ENCODE results near the gene KCNK13. TPM values are rescaled to one million over a fixed set of nuclear protein-coding genes. Genes with fewer than 3 reads are reported as not detected.
"Not testable (repeated sequence)": the region's sequence is repeated elsewhere in the genome, so short reads cannot be mapped to it uniquely, and the experiment has no call there.

Gene KCNK13
- total RNA-seq, 1 experiment from 2014 or later: not detected

DNA sequence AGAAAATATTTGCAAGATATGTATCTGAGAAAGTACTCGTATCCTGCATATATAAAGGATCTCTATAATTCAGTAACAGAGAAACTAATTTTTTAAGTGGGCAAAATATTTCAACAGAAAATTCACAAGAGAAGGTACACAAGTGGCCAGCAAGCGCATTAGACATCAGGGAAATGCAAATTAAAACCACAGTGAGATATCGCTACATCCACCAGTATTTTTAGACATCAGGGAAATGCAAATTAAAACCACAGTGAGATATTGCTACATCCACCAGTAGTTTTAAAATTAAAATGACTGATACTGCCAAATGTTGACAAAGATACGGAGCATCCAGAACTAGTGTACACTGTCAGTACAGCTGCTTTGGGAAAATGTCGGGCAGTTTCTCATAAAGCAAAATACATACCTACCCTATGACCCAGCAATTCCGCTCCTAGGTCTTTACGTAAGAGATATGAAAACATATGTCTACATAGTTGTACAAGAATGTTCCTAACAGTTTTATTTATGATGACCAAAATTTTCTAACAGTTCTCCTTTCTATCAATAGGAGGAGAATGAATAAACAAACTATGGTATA, 2.8 kb upstream of the KCNK13 start:
- DNase-seq (ENCODE audit: low spot score): no peak
- in situ Hi-C loops (cut with HindIII; ENCODE audit: low sequenced_read_pairs): no loop called here

DNA sequence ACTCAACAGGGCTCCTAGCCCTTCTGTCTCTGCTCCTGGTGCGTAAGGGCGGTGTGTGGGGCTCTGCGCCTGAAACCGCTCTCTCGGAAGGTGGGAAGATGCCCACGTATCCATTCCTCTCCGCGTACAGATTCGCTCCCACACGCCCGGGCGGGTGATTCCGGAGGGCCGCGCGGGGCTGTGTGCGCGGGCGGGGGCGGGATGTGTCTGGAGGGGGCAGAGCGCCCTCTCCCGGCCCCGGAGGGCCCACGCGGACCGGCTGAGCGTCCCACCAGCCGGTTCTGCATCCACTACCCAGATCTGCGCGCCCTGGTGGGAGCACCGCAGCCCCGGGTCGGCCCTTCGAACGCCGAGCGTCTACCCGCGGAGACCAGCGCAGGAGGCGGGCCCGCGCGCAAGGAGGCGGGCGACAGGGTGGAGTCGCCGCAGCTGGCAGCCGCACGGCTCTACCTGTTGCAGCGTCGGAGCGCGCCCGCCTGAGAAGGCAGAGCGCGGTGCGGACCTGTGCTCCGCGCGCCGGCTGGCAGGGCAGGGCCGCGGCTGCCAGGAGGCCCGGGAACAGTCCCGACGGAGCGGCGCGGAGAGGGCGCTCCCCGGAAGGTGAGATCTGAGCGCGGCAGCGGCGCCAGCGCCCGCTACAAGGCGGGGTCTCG, 1.4 kb upstream of the KCNK13 start:
- in situ Hi-C loops (cut with HindIII; ENCODE audit: low sequenced_read_pairs): no loop called here

DNA sequence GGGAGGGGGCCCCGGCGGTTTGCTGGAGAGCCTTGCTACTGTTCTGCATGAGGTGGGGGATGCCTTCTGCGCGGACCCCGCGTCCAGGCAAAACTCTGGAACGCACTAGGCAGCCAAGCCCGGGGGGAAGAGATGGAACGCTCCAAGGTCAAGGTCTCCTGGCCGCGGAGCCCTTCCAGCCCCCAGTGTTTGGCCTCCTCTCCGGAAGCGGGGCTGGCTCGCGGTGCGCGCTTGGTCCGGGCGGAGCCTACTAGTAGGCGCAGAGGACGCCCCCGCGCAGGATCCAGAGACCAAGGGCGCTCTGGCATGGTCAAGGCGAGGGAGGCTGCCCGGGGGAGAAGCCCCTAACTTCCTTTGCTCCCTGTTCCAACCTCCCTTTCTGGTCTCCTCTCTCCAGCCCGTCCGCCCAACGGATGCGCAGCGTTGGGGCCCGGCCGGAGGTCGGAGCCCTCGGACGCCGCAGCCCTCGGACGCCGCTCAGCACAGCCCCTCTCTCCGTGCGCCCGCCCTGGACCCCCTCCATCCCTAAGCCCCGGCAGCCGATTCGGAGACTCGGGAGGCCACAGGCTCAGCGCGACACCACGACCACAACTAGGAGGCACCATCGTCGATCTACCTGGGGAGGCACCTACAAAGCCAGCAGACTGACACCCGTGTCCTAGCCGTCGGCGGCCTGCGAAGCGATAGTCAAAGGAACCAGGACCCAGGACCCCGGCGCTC, 669 bp upstream of the KCNK13 start:
- in situ Hi-C loops (cut with HindIII; ENCODE audit: low sequenced_read_pairs): no loop called here
- DNase-seq (ENCODE audit: low spot score): no peak

More for the DNA sequence above, 1.4 kb upstream of the KCNK13 start:
- peak; percentile 26 for DNase-seq (ENCODE audit: low spot score)

DNA sequence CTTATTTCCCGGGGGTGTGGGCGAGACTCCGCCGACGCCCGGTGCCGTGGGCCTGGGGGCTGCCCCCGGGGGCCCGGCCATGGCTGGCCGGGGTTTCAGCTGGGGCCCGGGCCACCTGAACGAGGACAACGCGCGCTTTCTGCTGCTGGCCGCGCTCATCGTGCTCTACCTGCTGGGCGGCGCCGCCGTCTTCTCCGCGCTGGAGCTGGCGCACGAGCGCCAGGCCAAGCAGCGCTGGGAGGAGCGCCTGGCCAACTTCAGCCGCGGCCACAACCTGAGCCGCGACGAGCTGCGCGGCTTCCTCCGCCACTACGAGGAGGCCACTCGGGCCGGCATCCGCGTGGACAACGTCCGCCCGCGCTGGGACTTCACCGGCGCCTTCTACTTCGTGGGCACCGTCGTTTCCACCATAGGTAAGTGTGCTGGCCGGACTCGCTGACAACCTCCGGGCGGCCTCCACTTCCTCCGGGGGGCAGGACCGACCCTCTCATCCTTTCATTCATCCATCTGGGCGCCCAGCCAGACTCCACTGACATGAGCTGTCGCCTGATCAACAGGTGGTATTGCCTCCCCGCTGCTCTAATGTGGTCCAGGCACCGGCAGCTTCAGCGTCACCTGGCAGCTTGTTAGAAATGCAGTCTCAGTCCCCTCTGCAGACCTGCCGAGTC, 467 bp downstream of the KCNK13 start:
- DNase-seq (ENCODE audit: low spot score): no peak
- in situ Hi-C loops (cut with HindIII; ENCODE audit: low sequenced_read_pairs): no loop called here

DNA sequence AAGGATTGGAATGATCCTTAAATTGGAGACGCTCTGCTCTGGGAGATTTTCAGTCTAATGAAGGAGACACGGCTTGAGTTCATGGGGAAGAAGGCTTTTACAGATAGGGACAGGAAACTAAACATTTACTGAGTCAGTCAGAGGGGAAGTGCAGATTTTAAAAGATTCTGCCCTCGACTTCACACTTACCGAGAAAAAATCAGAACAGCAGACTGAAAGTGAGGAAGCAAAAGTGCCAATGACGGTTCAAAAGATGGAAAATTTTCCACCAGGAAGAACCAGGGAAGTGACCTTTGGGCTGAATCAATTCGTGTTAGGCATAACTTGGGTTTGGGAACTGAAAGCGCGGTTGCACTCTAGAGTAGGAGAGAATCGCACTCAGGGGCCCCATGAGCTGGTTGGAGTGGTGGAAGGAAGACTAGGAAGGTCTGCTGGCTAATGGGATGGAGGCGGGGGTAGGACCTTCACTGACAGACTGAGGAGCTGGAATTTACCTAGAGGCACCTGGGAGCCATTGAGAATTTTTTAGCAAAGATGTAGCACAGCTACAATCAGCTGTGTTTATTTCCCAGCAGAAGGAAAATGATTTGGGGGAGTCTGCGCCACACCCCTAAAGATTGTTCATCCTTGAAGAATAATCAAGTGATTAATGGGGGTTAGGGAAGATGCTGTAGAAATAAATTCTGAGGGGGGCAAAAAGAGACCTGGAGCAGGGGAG, 1.2 kb downstream of the KCNK13 start:
- no peak for DNase-seq (ENCODE audit: low spot score)
- in situ Hi-C loops (cut with HindIII; ENCODE audit: low sequenced_read_pairs): no loop called here

DNA sequence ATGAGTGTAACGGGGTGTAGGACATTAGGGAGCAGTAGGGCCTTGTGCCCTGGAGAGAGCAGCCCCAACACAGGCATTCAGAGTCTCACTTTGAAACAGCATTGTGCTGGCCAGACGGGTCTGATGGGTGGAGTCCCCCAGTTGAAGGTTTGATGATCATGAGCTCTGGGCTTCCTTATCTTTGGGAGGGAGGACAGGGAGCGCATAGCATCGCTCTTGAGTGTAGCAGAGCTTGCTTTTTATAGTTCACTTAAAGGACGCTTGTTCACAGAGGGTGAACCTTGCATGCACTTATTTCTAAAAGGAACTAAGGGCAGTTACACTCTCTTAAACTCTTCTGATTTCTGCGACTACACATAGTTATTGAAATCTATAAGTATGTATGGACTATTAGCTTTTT, 10.6 kb downstream of the KCNK13 start:
- DNase-seq (ENCODE audit: low spot score): no peak
- in situ Hi-C loops (cut with HindIII; ENCODE audit: low sequenced_read_pairs): no loop called here

DNA sequence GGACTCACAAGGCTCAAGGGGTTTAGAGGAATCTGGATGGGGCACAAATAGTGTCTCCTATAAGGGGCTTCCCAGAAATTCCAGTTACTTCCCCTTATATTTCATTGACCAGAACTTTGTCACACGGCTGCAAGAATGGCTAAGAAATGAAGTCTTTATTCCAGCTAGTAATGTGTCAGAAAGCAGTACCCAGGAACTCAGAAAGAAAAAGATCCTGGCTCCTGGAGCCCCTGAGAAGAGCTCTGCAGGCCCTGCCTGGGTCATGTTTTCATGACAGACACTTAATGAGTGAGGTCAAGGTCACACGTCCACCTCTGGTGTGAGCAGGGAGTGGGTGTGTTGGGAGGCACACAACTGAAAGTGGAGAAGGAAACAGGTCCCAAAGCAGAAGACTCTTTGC, 17.8 kb downstream of the KCNK13 start:
- in situ Hi-C loops (cut with HindIII; ENCODE audit: low sequenced_read_pairs): no loop called here
- no peak for DNase-seq (ENCODE audit: low spot score)

DNA sequence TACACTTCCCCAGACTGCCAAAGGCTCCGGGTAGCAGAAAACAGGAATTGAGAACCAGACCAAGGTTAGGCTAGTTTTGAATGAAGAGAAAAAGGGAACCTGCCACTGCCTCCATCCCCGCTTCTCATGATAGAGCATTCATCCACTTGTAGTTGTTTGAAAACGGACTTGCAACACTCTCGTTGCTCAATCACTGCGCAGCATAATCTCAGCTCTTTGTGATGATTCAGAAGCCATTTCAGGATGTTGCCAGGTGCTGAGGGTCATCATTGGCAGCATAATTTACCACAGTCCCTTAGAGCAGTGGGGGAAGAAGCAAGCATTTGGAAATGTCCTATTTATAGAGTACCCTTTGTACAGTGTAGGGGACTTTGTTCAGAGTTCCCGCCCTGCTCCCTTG, 25.6 kb downstream of the KCNK13 start:
- in situ Hi-C loops (cut with HindIII; ENCODE audit: low sequenced_read_pairs): no loop called here
- no peak for DNase-seq (ENCODE audit: low spot score)

DNA sequence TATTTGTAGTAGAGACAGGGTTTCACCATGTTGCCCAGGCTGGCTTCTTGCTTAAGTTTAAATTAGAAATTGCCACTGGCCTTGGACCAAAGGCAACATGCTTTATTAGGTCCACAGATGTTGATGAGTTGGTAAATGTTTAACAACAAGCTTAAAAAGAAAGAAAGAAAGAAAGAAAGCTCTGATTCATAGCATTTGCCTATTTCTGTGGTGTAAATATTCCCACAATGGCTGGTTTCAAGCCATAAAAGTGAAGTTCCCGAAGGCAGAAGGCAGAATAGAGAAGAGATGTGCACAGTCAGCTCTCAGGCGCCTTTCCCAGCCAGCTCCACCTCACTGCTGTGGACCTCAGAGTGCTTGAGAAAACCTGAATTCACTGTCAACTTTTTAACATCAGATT, 26.4 kb downstream of the KCNK13 start:
- in situ Hi-C loops (cut with HindIII; ENCODE audit: low sequenced_read_pairs): no loop called here
- DNase-seq (ENCODE audit: low spot score): no peak

- DNase-seq (ENCODE audit: low spot score); in situ Hi-C loops (cut with HindIII; ENCODE audit: low sequenced_read_pairs): not testable (repeated sequence)
Observed at GRCh38 chr14:90089486-90089885, 27.7 kb downstream of the KCNK13 start.

DNA sequence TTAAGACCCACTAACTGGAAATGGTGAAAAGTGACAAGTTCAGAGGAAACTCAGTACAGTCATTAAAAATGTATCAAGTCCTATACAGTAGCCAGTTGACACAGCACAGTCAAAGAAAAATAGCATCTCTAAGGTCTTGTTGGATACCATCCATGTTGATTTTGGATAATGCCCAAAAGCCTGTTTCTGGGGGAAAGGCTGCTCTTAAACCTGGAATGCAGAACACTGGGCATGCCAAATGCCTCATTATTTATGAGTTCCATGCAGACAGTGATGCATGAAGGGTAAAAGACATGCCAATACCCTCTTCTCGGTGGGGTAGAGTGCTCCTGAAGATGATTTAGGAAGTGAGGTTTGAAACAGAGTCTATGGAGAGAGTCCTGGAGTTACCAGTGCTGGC, 29.6 kb downstream of the KCNK13 start:
- peak; percentile 5 for DNase-seq (ENCODE audit: low spot score)

GRCh38 chr14:90093942-90094595, 32.3 kb downstream of the KCNK13 start:
- DNase-seq (ENCODE audit: low spot score): no peak
- in situ Hi-C loops (cut with HindIII; ENCODE audit: low sequenced_read_pairs): no loop called here

More for the DNA sequence above, 29.6 kb downstream of the KCNK13 start:
- in situ Hi-C loops (cut with HindIII; ENCODE audit: low sequenced_read_pairs): no loop called here

DNA sequence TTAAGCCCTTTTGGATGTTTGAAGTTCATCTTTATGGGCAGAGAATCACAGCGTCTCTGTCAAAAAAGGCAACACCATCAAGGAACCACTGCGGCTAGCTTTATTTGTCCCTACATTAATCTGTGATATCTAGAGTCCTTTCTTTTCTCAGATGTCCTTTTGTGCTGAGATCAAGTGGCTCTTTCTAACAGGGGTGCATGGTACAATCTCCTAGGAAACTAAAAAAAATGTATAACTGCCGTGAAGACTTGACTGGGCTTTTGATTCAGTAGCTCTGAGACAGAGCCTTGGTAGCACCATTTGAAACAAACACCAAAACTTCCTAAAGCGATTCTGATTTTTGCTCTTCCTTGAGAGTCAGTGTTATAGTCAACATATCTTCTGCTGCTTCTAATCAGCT, 33.3 kb downstream of the KCNK13 start:
- DNase-seq (ENCODE audit: low spot score): no peak
- in situ Hi-C loops (cut with HindIII; ENCODE audit: low sequenced_read_pairs): no loop called here

DNA sequence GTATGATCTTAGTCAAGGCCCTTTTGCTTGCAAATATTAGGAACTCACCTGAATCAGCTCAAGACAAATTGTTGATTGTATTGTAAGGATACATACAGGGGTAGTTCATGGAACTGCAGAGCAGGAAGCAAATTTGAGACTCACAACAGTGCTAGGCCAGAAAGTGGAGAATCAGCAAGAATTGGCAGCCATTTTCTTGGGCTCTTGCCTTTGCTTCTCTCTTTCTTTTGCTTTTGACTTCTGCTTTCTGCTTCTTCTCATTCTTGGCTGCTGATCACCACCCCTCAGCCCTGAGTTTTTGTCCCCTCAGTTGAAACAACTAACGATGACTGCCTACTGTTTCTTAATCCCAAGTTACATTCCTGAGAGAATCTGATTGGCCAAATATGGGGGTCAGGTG, 34.8 kb downstream of the KCNK13 start:
- in situ Hi-C loops (cut with HindIII; ENCODE audit: low sequenced_read_pairs): no loop called here
- DNase-seq (ENCODE audit: low spot score): no peak

- in situ Hi-C loops (cut with HindIII; ENCODE audit: low sequenced_read_pairs): no loop called here
- no peak for DNase-seq (ENCODE audit: low spot score)
Observed at GRCh38 chr14:90103808-90104207, 42.0 kb downstream of the KCNK13 start.

GRCh38 chr14:90105756-90106155, 44.0 kb downstream of the KCNK13 start:
- no peak for DNase-seq (ENCODE audit: low spot score)
- in situ Hi-C loops (cut with HindIII; ENCODE audit: low sequenced_read_pairs): no loop called here

- DNase-seq (ENCODE audit: low spot score): no peak
- in situ Hi-C loops (cut with HindIII; ENCODE audit: low sequenced_read_pairs): no loop called here
Observed at GRCh38 chr14:90107789-90108188, 46.0 kb downstream of the KCNK13 start.

- DNase-seq (ENCODE audit: low spot score): no peak
- in situ Hi-C loops (cut with HindIII; ENCODE audit: low sequenced_read_pairs): no loop called here
Observed at GRCh38 chr14:90109858-90110257, 48.1 kb downstream of the KCNK13 start.

- no peak for DNase-seq (ENCODE audit: low spot score)
- in situ Hi-C loops (cut with HindIII; ENCODE audit: low sequenced_read_pairs): no loop called here
Observed at GRCh38 chr14:90111895-90112534, 50.2 kb downstream of the KCNK13 start.
